HepG2 (cell line): ENCODE results near the gene PLK3. TPM values are rescaled to one million over a fixed set of nuclear protein-coding genes. Genes with fewer than 3 reads are reported as not detected.
A peak's percentile ranks its signal among the peaks of the same experiment; 100 is the strongest.

Experiments used
- CEBPZ ChIP-seq: IDR thresholded peaks from 2 replicates; pipeline ENCODE4 v1.6.1; 2012; ENCODE audit warnings: low read length, improper control_type of control experiment
- FOXJ3 ChIP-seq: sonication (generic); formaldehyde crosslinking; IDR thresholded peaks from 2 replicates; pipeline ENCODE4 v1.4.0; 2020; ENCODE audit warnings: missing genetic modification reagents, mild to moderate bottlenecking, borderline replicate concordance
- HCFC1 ChIP-seq: fragments of 150-350 bp; IDR thresholded peaks from 2 replicates; pipeline ENCODE4 v1.6.1; 2014; ENCODE audit warnings: low read depth, low read length
- KDM6A ChIP-seq: IDR thresholded peaks from 2 replicates; pipeline ENCODE4 v1.6.1; 2016; ENCODE audit warnings: low read depth
- MTF1 ChIP-seq: sonication (generic); formaldehyde crosslinking; IDR thresholded peaks from 2 replicates; pipeline ENCODE4 v1.5.0; 2020; ENCODE audit warnings: missing genetic modification reagents
- NPAS2 ChIP-seq: sonication (generic); formaldehyde crosslinking; IDR thresholded peaks from 2 replicates; pipeline ENCODE4 v1.8.0; 2022; ENCODE audit warnings: mild to moderate bottlenecking, missing genetic modification reagents, borderline replicate concordance
- POLR2AphosphoS2 ChIP-seq: IDR thresholded peaks from 2 replicates; pipeline ENCODE4 v1.6.1; 2011; ENCODE audit warnings: low read depth, low read length, improper control_type of control experiment
- SRF ChIP-seq: IDR thresholded peaks from 2 replicates; pipeline ENCODE4 v1.6.1; 2011; ENCODE audit warnings: mild to moderate bottlenecking, low read depth, low read length, moderate library complexity
- TBL1XR1 ChIP-seq: fragments of 150-350 bp; IDR thresholded peaks from 2 replicates; pipeline ENCODE4 v1.6.1; 2014; ENCODE audit warnings: borderline replicate concordance, low read length; ENCODE audit not compliant: partially characterized antibody
- ZFP36L2 ChIP-seq: sonication (generic); formaldehyde crosslinking; IDR thresholded peaks from 2 replicates; pipeline ENCODE4 v1.4.0; 2020; ENCODE audit warnings: missing genetic modification reagents
- ZFP82 ChIP-seq: sonication (generic); formaldehyde crosslinking; IDR thresholded peaks from 2 replicates; pipeline ENCODE4 v1.5.1; 2020; ENCODE audit warnings: mild to moderate bottlenecking, missing genetic modification reagents, borderline replicate concordance
- ZNF124 ChIP-seq: sonication (generic); formaldehyde crosslinking; IDR thresholded peaks from 2 replicates; pipeline ENCODE4 v1.4.0; 2020; ENCODE audit warnings: missing genetic modification reagents
- ZNF562 ChIP-seq: sonication (generic); formaldehyde crosslinking; IDR thresholded peaks from 2 replicates; pipeline ENCODE4 v1.8.0; 2022; ENCODE audit warnings: missing genetic modification reagents, borderline replicate concordance
- ZNF644 ChIP-seq: IDR thresholded peaks from 2 replicates; pipeline ENCODE4 v1.6.1; 2016; ENCODE audit warnings: low read depth
- ZNF646 ChIP-seq: sonication (generic); formaldehyde crosslinking; IDR thresholded peaks from 2 replicates; pipeline ENCODE4 v1.9.0; 2021; ENCODE audit warnings: mild to moderate bottlenecking, missing genetic modification reagents
- ZNF670 ChIP-seq: sonication (generic); formaldehyde crosslinking; IDR thresholded peaks from 2 replicates; pipeline ENCODE4 v1.8.0; 2022; ENCODE audit warnings: mild to moderate bottlenecking, missing genetic modification reagents, borderline replicate concordance
- ZNF709 ChIP-seq: sonication (generic); formaldehyde crosslinking; IDR thresholded peaks from 2 replicates; pipeline ENCODE4 v1.5.0; 2020; ENCODE audit warnings: mild to moderate bottlenecking, missing genetic modification reagents
- ZNF850 ChIP-seq: sonication (generic); formaldehyde crosslinking; conservative IDR thresholded peaks from 2 replicates; pipeline ENCODE4 v1.9.0; 2021; ENCODE audit warnings: mild to moderate bottlenecking, missing genetic modification reagents
- polyA plus RNA-seq, 8 experiments: library from polyadenylated mRNA; depleted of rRNA in 3 of 8; stranded (reverse) in 7 of 8; unstranded in 1 of 8; fragments of >200 nt; fragmentation: Illumina TruSeq in 4 of 8; extraction: Trizol in 4 of 8; gene quantifications; 2 replicates each; pipeline versions ENCODE4 v1.2.1 to v1.2.3, GENCODE V29; 2011 to 2016; ENCODE audit warnings: low read depth in 4 of 8, missing spikeins in 1 of 8, mixed read lengths in 1 of 8; ENCODE audit not compliant: insufficient read depth in 1 of 8
- total RNA-seq, 5 experiments: library from RNA; depleted of rRNA; stranded (reverse); fragments of >200 nt; fragmentation: Illumina TruSeq; extraction: Trizol; gene quantifications; 2 replicates each; pipeline ENCODE4 v1.2.3, GENCODE V29; 2016; ENCODE audit warnings: low read depth in 1 of 5
- TF ChIP-seq, protein P1 (sequence below): IDR thresholded peaks from 2 replicates; pipeline ENCODE4 v1.6.1; 2016; ENCODE audit warnings: low read depth

PLK3 gene
- total and polyA plus RNA-seq, 2 of the 13 experiments (the other 11 are each of a cell fraction or from before 2014, with no cell fraction given), result 9.8 to 16.9 TPM

DNA sequence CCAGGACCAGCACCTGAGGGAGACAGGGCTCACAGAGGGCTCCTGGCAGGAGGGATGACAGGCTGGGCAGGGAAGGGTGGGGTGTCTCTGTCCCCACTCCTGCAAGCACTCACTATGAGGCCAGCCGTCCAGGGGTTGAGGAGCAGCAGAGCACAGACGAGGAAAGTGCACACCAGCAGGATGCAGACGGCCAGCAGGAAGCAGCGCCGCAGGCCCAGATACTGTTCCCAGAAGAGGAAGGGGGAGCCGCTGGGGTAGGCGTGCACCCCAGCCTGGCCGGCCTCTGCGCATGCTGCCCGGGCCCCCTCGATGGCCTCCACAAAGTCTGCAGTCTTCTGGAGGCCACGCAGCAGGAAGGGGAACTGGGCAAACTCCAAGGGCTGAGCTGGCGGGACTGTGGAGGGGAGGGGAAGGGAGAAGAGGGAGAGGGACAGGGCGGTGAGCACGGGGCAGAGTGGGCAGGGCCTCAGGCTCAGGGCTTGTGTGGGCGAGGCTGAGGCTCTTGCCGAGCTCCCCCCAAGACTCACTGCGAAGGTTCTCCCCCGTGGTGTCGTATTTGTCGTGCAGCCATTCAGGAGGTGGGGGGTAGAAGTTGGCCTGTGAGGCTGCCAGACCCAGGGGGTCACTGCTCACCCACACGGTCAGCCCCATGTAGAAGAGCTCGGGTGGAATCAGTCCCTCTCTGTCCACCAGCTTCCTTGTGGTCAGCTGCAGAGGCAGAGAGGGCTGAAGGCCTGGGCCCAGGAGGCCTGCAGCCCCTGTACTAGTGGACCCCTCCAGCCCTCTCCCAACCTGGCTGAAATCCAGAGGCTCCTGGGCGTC, 26.4 kb downstream of the PLK3 start (continued):
- TF ChIP-seq MTF1 (CRISPR knock-in tag) (no peak), TBL1XR1 (no peak), NPAS2 (CRISPR knock-in tag) (no peak), SRF (no peak), FOXJ3 (no peak), HCFC1 (no peak), CEBPZ (no peak), ZNF670 (no peak; the same call in 1 of the 2 replicates), ZFP36L2 (CRISPR knock-in tag) (no peak), ZNF850 (CRISPR knock-in tag) (no peak), KDM6A (peak; percentile 47), ZNF644 (CRISPR knock-in tag) (0 out of 2 replicates have a peak, but pooled peaks have one; percentile 30), ZNF124 (CRISPR knock-in tag) (no peak; the same call in 1 of the 2 replicates), ZNF562 (CRISPR knock-in tag) (no peak), ZNF709 (CRISPR knock-in tag) (0 out of 2 replicates have a peak, but pooled peaks have one; percentile 12), ZFP82 (CRISPR knock-in tag) (no peak), ZNF646 (CRISPR knock-in tag) (no peak), POLR2AphosphoS2 (no peak)
- TF ChIP-seq, protein P1, sequence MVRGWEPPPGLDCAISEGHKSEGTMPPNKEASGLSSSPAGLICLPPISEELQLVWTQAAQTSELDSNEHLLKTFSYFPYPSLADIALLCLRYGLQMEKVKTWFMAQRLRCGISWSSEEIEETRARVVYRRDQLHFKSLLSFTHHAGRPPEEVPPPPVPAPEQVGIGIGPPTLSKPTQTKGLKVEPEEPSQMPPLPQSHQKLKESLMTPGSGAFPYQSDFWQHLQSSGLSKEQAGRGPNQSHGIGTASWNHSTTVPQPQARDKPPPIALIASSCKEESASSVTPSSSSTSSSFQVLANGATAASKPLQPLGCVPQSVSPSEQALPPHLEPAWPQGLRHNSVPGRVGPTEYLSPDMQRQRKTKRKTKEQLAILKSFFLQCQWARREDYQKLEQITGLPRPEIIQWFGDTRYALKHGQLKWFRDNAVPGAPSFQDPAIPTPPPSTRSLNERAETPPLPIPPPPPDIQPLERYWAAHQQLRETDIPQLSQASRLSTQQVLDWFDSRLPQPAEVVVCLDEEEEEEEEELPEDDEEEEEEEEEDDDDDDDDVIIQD (CRISPR knock-in tag), result no peak
